ENCODE measurements around the gene NOL11. TPM values are rescaled to one million over a fixed set of nuclear protein-coding genes. Genes with fewer than 3 reads are reported as not detected.
A peak's percentile ranks its signal among the peaks of the same experiment; 100 is the strongest.

The NOL11 gene
- total and polyA plus RNA-seq, 2 of the 8 experiments (the other 6 are each of a cell fraction or from before 2014, with no cell fraction given) = 58.0 to 97.2 TPM

DNA sequence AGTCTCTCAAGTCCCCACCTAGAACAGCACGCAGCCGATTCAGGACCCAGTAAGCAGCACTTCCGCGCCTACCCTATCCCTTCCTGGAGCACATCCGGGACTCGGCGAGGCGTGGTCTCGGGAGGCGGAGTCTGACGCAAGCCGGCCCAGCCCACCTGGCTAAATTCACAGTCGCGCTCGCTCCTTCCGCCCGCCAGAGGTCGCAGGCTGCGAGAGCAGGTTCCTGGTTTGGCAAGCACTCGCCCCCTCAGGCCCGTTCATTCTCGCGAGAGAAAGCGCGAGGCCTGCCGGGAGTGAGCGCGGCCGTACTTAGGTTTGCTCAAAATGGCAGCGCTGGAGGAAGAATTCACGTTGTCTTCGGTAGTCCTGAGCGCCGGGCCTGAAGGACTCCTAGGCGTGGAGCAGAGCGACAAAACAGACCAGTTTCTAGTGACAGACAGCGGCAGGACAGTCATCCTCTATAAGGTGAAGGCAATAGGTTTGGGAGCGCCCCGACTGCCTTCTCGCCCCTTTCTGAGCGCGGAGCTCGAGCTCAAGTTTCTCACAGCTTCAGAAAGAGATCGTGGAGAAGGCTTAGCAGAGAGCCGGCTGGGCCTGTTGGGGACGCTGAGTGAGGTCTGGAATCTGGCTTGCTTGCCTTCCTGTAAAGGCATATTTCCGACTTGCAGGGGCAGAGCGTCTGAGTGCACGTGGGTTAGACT, at the start of gene NOL11 (continued):
- peak; percentile 99 for TF ChIP-seq CHD2 (IDR thresholded peaks at IDR 0.05; ENCODE audit: low read length)
- no peak for TF ChIP-seq CBX5 (IDR thresholded peaks at IDR 0.05; ENCODE audit: low read depth, low read length)
- TF ChIP-seq, protein P1, sequence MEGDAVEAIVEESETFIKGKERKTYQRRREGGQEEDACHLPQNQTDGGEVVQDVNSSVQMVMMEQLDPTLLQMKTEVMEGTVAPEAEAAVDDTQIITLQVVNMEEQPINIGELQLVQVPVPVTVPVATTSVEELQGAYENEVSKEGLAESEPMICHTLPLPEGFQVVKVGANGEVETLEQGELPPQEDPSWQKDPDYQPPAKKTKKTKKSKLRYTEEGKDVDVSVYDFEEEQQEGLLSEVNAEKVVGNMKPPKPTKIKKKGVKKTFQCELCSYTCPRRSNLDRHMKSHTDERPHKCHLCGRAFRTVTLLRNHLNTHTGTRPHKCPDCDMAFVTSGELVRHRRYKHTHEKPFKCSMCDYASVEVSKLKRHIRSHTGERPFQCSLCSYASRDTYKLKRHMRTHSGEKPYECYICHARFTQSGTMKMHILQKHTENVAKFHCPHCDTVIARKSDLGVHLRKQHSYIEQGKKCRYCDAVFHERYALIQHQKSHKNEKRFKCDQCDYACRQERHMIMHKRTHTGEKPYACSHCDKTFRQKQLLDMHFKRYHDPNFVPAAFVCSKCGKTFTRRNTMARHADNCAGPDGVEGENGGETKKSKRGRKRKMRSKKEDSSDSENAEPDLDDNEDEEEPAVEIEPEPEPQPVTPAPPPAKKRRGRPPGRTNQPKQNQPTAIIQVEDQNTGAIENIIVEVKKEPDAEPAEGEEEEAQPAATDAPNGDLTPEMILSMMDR (IDR thresholded peaks at IDR 0.05; ENCODE audit: control extremely low read depth in 1 of 3, insufficient read depth in 1 of 3, low read depth in 1 of 3, low read length in 3 of 3) = peak; percentile 85 to 99 (median 94)
- 0 out of 2 replicates have a peak, but pooled peaks have one; percentile 47 for TF ChIP-seq RXRA (IDR thresholded peaks at IDR 0.05; ENCODE audit: insufficient read depth, low read depth, low read length)
- peak; percentile 77 for TF ChIP-seq CREB1 (IDR thresholded peaks at IDR 0.05)
- no peak for TF ChIP-seq CHD1 (IDR thresholded peaks at IDR 0.05; ENCODE audit: low read depth, low read length)
- no peak for TF ChIP-seq NRF1 (IDR thresholded peaks at IDR 0.05; ENCODE audit: low read depth, low read length)
- no peak for TF ChIP-seq EZH2 (IDR thresholded peaks at IDR 0.05; ENCODE audit: low read depth, low read length, severe bottlenecking)
- TF ChIP-seq TAF1 (IDR thresholded peaks at IDR 0.05; ENCODE audit: low read depth, low read length) = peak; percentile 95
- TF ChIP-seq BRCA1 (IDR thresholded peaks at IDR 0.05; ENCODE audit: low read depth, low read length) = peak; percentile 96
- TF ChIP-seq, protein P2, sequence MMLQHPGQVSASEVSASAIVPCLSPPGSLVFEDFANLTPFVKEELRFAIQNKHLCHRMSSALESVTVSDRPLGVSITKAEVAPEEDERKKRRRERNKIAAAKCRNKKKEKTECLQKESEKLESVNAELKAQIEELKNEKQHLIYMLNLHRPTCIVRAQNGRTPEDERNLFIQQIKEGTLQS (IDR thresholded peaks at IDR 0.05; ENCODE audit: insufficient read depth, low read depth, low read length) = 0 out of 2 replicates have a peak, but pooled peaks have one; percentile 5
- no peak for TF ChIP-seq SIRT6 (IDR thresholded peaks at IDR 0.05; ENCODE audit: low read length)
- peak; percentile 64; the same call in 1 of the 2 replicates for TF ChIP-seq GTF2F1 (IDR thresholded peaks at IDR 0.05; ENCODE audit: borderline replicate concordance, low read depth, low read length)
- peak; percentile 79 for TF ChIP-seq KDM4A (IDR thresholded peaks at IDR 0.05; ENCODE audit: low read depth, low read length, severe bottlenecking)
- TF ChIP-seq TAF7 (optimal IDR thresholded peaks at IDR 0.05; ENCODE audit: borderline replicate concordance, low read depth, low read length) = peak; percentile 74
- 0 out of 2 replicates have a peak, but pooled peaks have one; percentile 61 for TF ChIP-seq RBBP5 (IDR thresholded peaks at IDR 0.05; ENCODE audit: borderline replicate concordance, low read depth, low read length)
- TF ChIP-seq TEAD4 (IDR thresholded peaks at IDR 0.05; ENCODE audit: low read depth, low read length) = peak; percentile 58
- TF ChIP-seq BCL11A (IDR thresholded peaks at IDR 0.05; ENCODE audit: low read depth in 2 of 2, low read length in 2 of 2) = no peak
- TF ChIP-seq TCF12 (IDR thresholded peaks at IDR 0.05; ENCODE audit: low read depth, low read length) = no peak
- peak; percentile 98 for TF ChIP-seq YY1 (IDR thresholded peaks at IDR 0.05; ENCODE audit: low read depth, low read length)
- no peak for TF ChIP-seq RFX5 (IDR thresholded peaks at IDR 0.05; ENCODE audit: borderline replicate concordance, low read depth, low read length)
- peak; percentile 83 for TF ChIP-seq CEBPB (IDR thresholded peaks at IDR 0.05; ENCODE audit: low read depth, low read length)
